DOHH2 (cell line): ENCODE data around the gene ORC4.
"Not testable (repeated sequence)": the region's sequence is repeated elsewhere in the genome, so short reads cannot be mapped to it uniquely, and the experiment has no call there.

Experiments used
- H3F3A ChIP-seq: fragments of 200-600 bp; sonication (generic), shearing (Covaris generic); 2 replicates; pipeline ENCODE4 v1.6.0; 2016; ENCODE audit warnings: antibody characterized with exemption, mild to moderate bottlenecking; ENCODE audit not compliant: control insufficient read depth, insufficient read depth
- H3K27ac ChIP-seq: fragments of 200-600 bp; sonication (generic); 2 replicates; pipeline ENCODE4 v1.5.1; 2014; ENCODE audit warnings: low read depth, mild to moderate bottlenecking, low read length, moderate library complexity
- H3K27me3 ChIP-seq: fragments of 200-600 bp; sonication (generic); 2 replicates; pipeline ENCODE4 v1.6.1; 2014; ENCODE audit warnings: mild to moderate bottlenecking, low read length, mixed read lengths; ENCODE audit not compliant: control insufficient read depth
- H3K36me3 ChIP-seq: fragments of 200-600 bp; sonication (generic); 2 replicates; pipeline ENCODE4 v1.6.1; 2014; ENCODE audit warnings: mild to moderate bottlenecking, low read length, moderate library complexity, mixed read lengths; ENCODE audit not compliant: control insufficient read depth
- H3K4me1 ChIP-seq: fragments of 200-600 bp; sonication (generic); 2 replicates; pipeline ENCODE4 v1.6.1; 2014; ENCODE audit warnings: mild to moderate bottlenecking, low read length, mixed read lengths; ENCODE audit not compliant: control insufficient read depth
- H3K4me2 ChIP-seq: fragments of 200-600 bp; sonication (generic); 2 replicates; pipeline ENCODE4 v1.6.0; 2014; ENCODE audit warnings: mild to moderate bottlenecking, low read length, moderate library complexity
- H3K4me3 ChIP-seq: fragments of 200-600 bp; sonication (generic); 2 replicates; pipeline ENCODE4 v1.5.1; 2014; ENCODE audit warnings: mild to moderate bottlenecking, low read length, mixed read lengths
- H3K79me2 ChIP-seq: fragments of 200-600 bp; sonication (generic); 2 replicates; pipeline ENCODE4 v1.6.1; 2014; ENCODE audit warnings: mild to moderate bottlenecking, low read length, mixed read lengths; ENCODE audit not compliant: control insufficient read depth
- H3K9me2 ChIP-seq: fragments of 200-600 bp; sonication (generic); replicated peaks from 2 replicates; pipeline ENCODE4 v1.6.1; 2014; ENCODE audit warnings: mild to moderate bottlenecking, low read length, mixed read lengths; ENCODE audit not compliant: control insufficient read depth
- H3K9me3 ChIP-seq: fragments of 200-600 bp; sonication (generic); 2 replicates; pipeline ENCODE4 v1.6.1; 2014; ENCODE audit warnings: antibody characterized with exemption, low read length, mixed read lengths; ENCODE audit not compliant: control insufficient read depth, insufficient read depth
- H4K20me1 ChIP-seq: fragments of 200-600 bp; sonication (generic); 2 replicates; pipeline ENCODE4 v1.6.0; 2014; ENCODE audit warnings: low read depth, mild to moderate bottlenecking, antibody characterized with exemption, low read length, moderate library complexity; ENCODE audit not compliant: control insufficient read depth, insufficient read depth
- CTCF ChIP-seq: fragments of 200-600 bp; sonication (generic); IDR thresholded peaks from one replicate; pipeline ENCODE4 v1.5.1; 2014; ENCODE audit warnings: antibody characterized with exemption, mild to moderate bottlenecking, low read depth, low read length; ENCODE audit not compliant: poor library complexity, severe bottlenecking
- EZH2phosphoT487 ChIP-seq: fragments of 200-600 bp; sonication (generic); IDR thresholded peaks from 2 replicates; pipeline ENCODE4 v1.6.1; 2017; ENCODE audit warnings: borderline replicate concordance, mild to moderate bottlenecking, antibody characterized with exemption, low read length, moderate library complexity, mixed read lengths

The ORC4 gene

GRCh38 chr2:147999126-147999525, 21.4 kb downstream of the ORC4 start:
- Histone ChIP-seq H3K4me3 (no peak overlapping the region), H3K9me3 (peaks cover 11% of the 10 kb centered on the region; the same call in 1 of the 2 replicates), H4K20me1 (no peaks in the 10 kb centered on the region), H3K36me3 (peaks cover 6% of the 10 kb centered on the region), H3F3A (no peaks in the 10 kb centered on the region), H3K27me3 (no peaks in the 10 kb centered on the region), H3K79me2 (peaks cover 80% of the 10 kb centered on the region), H3K4me2 (no peak overlapping the region), H3K9me2 (no peaks in the 10 kb centered on the region), H3K4me1 (no peaks in the 10 kb centered on the region), H3K27ac (no peak overlapping the region)
- TF ChIP-seq EZH2phosphoT487 (no peak), CTCF (no peak)

- H3K4me2 ChIP-seq = no peak overlapping the region
- TF ChIP-seq EZH2phosphoT487 (no peak), CTCF (no peak)
- H4K20me1 ChIP-seq = no peaks in the 10 kb centered on the region
- peaks cover 6% of the 10 kb centered on the region for H3K36me3 ChIP-seq
- H3K27me3 ChIP-seq = no peaks in the 10 kb centered on the region
- no peaks in the 10 kb centered on the region for H3K9me2 ChIP-seq
- no peak overlapping the region for H3K4me3 ChIP-seq
- peaks cover 11% of the 10 kb centered on the region; the same call in 1 of the 2 replicates for H3K9me3 ChIP-seq
- no peaks in the 10 kb centered on the region for H3K4me1 ChIP-seq
- peaks cover 73% of the 10 kb centered on the region for H3K79me2 ChIP-seq
- no peaks in the 10 kb centered on the region for H3F3A ChIP-seq
- no peak overlapping the region for H3K27ac ChIP-seq
Measured at GRCh38 chr2:147998203-147998602, 22.3 kb downstream of the ORC4 start.

GRCh38 chr2:147996828-147997227, 23.7 kb downstream of the ORC4 start:
- H3K27ac ChIP-seq = no peak overlapping the region
- H4K20me1 ChIP-seq = no peaks in the 10 kb centered on the region
- no peaks in the 10 kb centered on the region for H3K9me2 ChIP-seq
- TF ChIP-seq CTCF (no peak), EZH2phosphoT487 (no peak)
- H3K4me2 ChIP-seq = no peak overlapping the region
- H3K4me1 ChIP-seq = no peaks in the 10 kb centered on the region
- peaks cover 6% of the 10 kb centered on the region for H3K36me3 ChIP-seq
- H3K27me3 ChIP-seq = no peaks in the 10 kb centered on the region
- H3K79me2 ChIP-seq = peaks cover 76% of the 10 kb centered on the region
- H3K9me3 ChIP-seq = peaks cover 11% of the 10 kb centered on the region; the same call in 1 of the 2 replicates
- H3K4me3 ChIP-seq = no peak overlapping the region
- no peaks in the 10 kb centered on the region for H3F3A ChIP-seq

GRCh38 chr2:147994965-147995364, 25.6 kb downstream of the ORC4 start:
- H3K27me3 ChIP-seq, H3K9me2 ChIP-seq, H3K36me3 ChIP-seq, H3K4me1 ChIP-seq, H3F3A ChIP-seq, H3K4me2 ChIP-seq, H3K4me3 ChIP-seq, H3K27ac ChIP-seq, H4K20me1 ChIP-seq: not testable (repeated sequence)
- peaks cover 68% of the 10 kb centered on the region for H3K79me2 ChIP-seq
- H3K9me3 ChIP-seq = peaks cover 11% of the 10 kb centered on the region; the same call in 1 of the 2 replicates
